ENCODE data around the gene SEM1.
A peak's percentile ranks its signal among the peaks of the same experiment; 100 is the strongest.
"Not testable (repeated sequence)": the region's sequence is repeated elsewhere in the genome, so short reads cannot be mapped to it uniquely, and the experiment has no call there.

The SEM1 gene

DNA sequence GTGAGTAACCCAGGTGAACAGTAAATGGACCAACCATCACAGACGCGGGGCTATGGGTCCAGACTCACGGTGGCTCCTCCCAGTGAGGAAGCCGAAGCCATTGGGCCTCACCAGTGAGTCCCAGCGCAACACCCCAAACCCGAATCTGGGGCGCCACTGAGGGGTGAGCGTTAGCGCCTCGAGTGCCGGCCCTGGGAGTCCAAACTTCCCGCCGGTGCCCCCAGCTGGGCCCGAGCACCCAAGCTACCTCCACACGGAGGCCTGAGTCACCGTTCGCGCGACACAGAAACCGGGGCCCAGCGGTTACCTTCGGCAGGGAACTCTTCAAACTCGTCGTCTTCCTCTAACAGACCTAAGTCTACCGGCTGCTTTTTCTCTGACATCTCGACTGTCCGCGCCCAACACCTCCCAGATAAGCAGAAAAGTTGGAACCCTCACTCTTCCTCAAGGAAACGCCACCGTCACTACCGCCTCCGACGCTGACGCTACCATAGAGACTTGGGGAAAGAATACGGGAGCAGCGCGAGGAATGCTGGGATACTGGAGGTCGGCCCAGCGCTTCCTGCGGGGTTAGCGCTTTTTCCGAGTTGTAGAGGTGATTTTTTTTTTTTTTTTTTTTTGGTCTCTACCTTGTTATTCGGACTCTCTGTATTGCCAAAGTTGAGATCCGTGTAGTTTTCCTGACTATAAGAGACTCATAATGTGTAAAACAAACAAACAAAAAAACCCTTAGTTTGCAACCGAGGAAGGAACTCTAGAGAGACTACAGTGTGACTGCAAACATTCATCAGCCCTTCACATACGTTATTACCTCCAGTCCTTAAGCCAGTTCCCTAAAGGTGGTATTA lies at the start of gene SEM1:
TSS of gene SEM1 (minus strand) at position 466 of the 848 bp plus-strand sequence. CDS start at position 383, 83 bp downstream.
- DNase-seq (ENCODE audit: low spot score): peak; percentile 79

GRCh38 chr7:96757880-96758279 lies 48.2 kb upstream of the SEM1 start:
- not testable (repeated sequence) for DNase-seq (ENCODE audit: low spot score)

GRCh38 chr7:96747418-96747940 lies 37.8 kb upstream of the SEM1 start:
- DNase-seq (ENCODE audit: low spot score): no peak

GRCh38 chr7:96740130-96740529 lies 30.5 kb upstream of the SEM1 start:
- no peak for DNase-seq (ENCODE audit: low spot score)

DNA sequence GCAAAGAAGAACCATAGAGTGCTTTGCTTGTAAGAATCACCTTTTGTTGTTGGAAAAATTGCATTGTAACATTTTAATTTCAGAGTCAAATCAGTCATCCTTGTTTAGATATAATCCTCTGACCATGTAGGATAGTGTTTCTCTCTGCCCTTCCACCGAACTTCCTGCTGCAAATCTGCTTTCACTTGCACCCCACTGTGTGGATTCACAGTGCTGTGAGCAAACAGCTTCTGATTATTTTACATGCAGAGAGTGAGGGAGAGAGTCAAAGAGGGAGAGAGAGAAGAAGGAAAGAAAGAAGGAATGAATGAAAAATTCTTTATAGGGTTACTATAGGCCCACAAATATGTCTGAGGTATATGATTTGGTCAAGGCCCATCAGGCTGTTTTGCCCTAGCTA lies 30.0 kb upstream of the SEM1 start:
- no peak for DNase-seq (ENCODE audit: low spot score)

DNA sequence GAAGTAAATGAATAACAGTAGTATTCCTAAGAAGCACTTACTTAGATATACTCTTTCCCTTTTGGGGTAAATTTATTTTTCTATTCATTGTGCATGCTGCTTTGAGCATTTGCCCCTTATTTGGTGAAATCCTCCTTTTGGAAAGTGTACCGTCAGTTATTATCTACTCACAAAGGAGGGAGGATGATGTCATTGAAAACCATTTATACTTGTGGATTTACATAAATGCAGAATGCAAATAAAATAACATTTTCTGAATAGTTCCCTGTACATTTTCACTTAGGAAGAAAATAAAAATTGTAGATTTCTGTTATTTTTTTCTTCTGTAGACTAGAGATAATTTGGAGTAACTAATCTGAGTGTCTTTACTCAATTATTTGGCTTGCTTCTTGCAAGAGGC lies 29.5 kb upstream of the SEM1 start:
- DNase-seq (ENCODE audit: low spot score): no peak

- no peak for DNase-seq (ENCODE audit: low spot score)
Measured at GRCh38 chr7:96738705-96739104, 29.1 kb upstream of the SEM1 start.

GRCh38 chr7:96737545-96738050 lies 28.0 kb upstream of the SEM1 start:
- no peak for DNase-seq (ENCODE audit: low spot score)

- no peak for DNase-seq (ENCODE audit: low spot score)
Measured at GRCh38 chr7:96734343-96734742, 24.7 kb upstream of the SEM1 start.

- DNase-seq (ENCODE audit: low spot score): no peak
Measured at GRCh38 chr7:96729820-96730219, 20.2 kb upstream of the SEM1 start.

DNA sequence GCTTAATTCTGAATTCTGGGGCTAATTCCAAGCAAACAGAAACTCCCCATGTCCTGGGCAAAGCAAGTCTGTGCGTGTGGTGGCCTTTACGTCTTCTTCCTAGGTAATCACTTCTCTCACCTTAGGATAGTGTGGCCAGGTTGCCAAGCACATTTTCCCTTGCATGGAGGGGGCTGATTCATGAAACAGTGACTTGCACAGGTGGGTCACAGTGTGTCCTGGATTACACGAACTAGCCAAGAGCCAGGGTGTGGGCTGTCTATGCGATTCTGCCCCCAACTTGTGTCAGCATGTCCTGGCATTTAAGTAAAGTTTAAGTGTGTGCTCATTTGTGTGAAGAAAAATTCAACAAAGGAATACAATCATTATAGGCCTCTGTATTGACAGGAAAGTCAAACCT lies 18.5 kb upstream of the SEM1 start:
- no peak for DNase-seq (ENCODE audit: low spot score)

- no peak for DNase-seq (ENCODE audit: low spot score)
Measured at GRCh38 chr7:96727534-96728088, 18.0 kb upstream of the SEM1 start.

DNA sequence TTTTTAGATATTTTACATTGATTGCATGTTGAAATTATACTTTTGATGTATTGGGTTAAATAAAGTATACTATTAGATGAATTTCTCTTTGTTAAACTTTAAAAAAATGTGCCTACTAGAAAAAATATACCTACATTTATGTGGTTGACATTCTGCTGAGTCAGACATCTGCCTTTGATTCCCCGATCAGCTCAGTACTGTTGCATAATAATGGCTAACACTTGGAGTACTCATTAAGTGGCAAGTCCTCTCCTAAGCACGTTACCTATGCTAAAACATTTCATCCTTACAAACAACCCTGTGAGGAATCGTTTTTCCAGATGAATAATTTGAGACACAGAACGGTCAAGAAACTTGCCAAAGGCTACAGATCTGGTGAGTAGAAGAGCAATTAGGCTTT lies 14.0 kb upstream of the SEM1 start:
- no peak for DNase-seq (ENCODE audit: low spot score)

DNA sequence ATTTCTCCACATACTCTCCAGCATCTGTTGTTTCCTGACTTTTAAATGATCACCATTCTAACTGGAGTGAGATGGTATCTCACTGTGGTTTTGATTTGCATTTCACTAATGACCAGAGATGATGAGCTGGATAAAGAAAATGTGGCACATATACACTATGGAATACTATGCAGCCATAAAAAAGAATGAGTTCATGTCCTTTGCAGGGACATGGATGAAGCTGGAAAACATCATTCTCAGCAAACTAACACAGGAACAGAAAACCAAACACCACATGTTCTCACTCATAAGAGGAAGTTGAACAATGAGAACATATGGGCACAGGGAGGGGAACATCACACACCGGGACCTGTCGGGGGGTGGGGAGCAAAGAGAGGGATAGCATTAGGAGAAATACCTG lies 13.3 kb upstream of the SEM1 start:
- not testable (repeated sequence) for DNase-seq (ENCODE audit: low spot score)

- no peak for DNase-seq (ENCODE audit: low spot score)
Measured at GRCh38 chr7:96720843-96721242, 11.2 kb upstream of the SEM1 start.

- DNase-seq (ENCODE audit: low spot score): no peak
Measured at GRCh38 chr7:96719164-96719563, 9.5 kb upstream of the SEM1 start.

DNA sequence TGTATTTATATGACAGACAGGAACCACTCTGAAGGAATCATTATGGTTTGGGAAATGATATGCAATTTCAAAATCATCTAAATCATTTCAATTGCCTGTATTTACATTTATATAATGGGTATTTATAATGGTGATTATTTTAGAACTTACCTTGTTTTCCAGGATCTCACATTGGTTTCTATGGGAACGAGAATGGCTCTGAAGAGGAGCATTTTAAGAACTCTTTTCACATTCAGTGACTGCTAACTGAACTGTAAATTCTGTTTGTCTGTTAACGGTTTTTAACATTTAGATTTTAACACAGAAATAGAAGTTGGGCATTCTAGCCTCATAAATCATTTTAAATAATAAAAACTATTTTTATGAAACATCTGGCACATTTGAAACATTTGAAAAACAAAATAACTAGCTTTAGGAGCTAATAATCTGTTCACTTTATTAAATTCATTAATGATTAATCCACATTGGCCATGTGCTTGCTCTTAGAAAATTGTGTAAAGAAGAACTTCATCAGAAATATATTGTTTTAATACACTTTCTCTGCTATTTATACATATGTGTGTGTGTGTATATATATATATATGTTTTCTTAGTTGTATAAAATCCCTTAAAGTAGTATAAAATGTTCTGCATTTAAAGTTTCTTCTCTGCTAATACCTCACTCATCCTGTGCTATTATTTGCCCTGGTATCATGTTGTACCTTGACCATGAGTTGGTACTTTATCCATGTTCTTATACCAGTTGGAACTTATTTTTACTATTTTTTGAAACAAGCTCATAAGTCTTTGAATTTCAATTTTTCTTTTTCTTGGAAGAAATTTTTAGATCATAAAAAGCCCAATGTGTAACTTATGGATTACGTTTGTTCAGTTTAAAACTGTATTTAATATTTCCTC lies 8.7 kb upstream of the SEM1 start:
- no peak for DNase-seq (ENCODE audit: low spot score)

GRCh38 chr7:96713037-96713436 lies 3.4 kb upstream of the SEM1 start:
- no peak for DNase-seq (ENCODE audit: low spot score)

GRCh38 chr7:96710544-96710943 lies 898 bp upstream of the SEM1 start:
- no peak for DNase-seq (ENCODE audit: low spot score)

DNA sequence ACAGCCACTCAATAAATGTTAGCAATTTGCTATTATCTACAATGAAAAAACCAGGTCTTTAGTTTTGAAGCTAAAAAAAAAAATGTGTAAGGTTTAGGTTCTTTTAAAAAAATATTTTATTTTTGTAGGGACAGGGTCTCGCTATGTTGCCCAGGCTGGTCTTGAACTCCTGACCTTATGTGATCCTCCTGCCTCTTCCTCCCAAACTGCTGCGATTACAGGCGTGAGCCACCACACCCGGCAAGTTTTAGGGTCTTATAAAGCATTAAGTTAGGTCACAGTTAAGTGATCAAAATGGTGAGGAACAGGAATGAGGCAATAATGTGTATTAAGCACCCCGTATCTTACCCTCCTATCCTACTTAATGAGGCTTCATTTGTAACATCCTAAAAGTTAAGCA lies 774 bp downstream of the SEM1 start:
- no peak for DNase-seq (ENCODE audit: low spot score)

DNA sequence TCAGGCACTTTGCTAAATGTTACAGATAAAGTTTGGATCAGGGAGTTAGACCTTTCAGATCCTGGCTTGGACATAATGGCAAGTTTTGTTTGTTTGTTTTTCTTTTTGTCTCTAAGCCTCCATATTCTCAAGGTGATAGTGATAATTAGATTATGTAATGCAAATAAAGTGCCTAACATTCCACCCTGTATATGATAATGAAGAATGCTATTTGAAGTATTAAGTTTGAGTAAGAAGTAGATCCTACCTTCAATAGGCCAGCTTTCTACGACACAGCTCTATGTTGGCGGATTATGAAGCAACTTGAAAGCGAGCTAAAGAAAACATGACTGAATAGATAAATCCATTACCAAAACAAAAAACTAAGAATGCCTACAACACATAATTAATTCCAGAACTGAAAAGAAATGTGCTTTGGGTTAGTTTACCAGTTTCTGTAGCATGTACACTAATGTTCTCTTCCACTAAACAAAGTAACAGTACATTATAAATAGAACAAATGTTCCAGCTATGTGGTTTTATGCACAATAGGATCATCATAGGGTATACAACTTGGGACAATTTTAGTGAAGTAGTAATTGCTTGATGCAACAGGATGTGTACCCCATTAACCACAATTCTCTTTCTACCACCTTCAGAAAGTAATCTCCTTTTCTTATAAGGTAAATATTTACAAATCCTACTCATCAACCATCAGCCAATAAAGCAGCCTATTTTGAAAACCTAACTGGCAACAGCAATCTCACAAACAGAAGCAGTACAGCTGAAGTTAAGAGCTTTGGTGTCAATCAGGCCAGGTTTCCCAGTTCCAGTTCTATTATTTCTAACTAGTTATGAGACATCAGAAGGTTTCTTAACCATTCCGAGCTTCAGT lies 1.5 kb downstream of the SEM1 start:
- no peak for DNase-seq (ENCODE audit: low spot score)

Measured in COLO829 (cell line).